ENCODE results near the gene SBDS. TPM values are rescaled to one million over a fixed set of nuclear protein-coding genes. Genes with fewer than 3 reads are reported as not detected.
"Not testable (repeated sequence)": the region's sequence is repeated elsewhere in the genome, so short reads cannot be mapped to it uniquely, and the experiment has no call there.

The SBDS gene
- total RNA-seq, 2 experiments from 2014 or later, result 43.2 to 100 TPM

- H3K36me3 ChIP-seq (ENCODE audit: insufficient read depth, low read length); H3K79me2 ChIP-seq (ENCODE audit: insufficient read depth, low read depth, low read length); H4K20me1 ChIP-seq (ENCODE audit: insufficient read depth, low read length); BruUV-seq (replicated peaks); H3K9me2 ChIP-seq (ENCODE audit: insufficient read depth, low read length); intact Hi-C loops (cut with micrococcal nuclease; ENCODE audit: unreplicated experiment); CTCF ChIA-PET (ENCODE audit: unreplicated experiment); H2AFZ ChIP-seq (ENCODE audit: low read length): not testable (repeated sequence)
- peaks cover 40% of the 10 kb centered on the region for H3K9me3 ChIP-seq (ENCODE audit: low read length)
- peaks cover 16% of the 10 kb centered on the region for H3K4me1 ChIP-seq (ENCODE audit: insufficient read depth, low read length, poor library complexity, severe bottlenecking)
- POLR2A ChIA-PET, result interaction anchor here (0.6 kb wide), 1 partner anchor 347 kb away, joined by 3 read pairs; no protein-coding TSS in a partner anchor
- H3K4me3 ChIP-seq (ENCODE audit: low read depth, low read length, poor library complexity, severe bottlenecking), result peak overlapping the region; percentile 3
- H3K4me2 ChIP-seq (ENCODE audit: low read length), result peak overlapping the region; percentile 45
- peak; percentile 88 for DNase-seq (ENCODE audit: low spot score)
- peak overlapping the region; percentile 97 for H3K27ac ChIP-seq (ENCODE audit: low read depth, low read length, poor library complexity, severe bottlenecking)
Measured at GRCh38 chr7:66980336-66980735, 15.1 kb downstream of the SBDS start.

GRCh38 chr7:66979013-66979412 is 16.4 kb downstream of the SBDS start:
- H2AFZ ChIP-seq (ENCODE audit: low read length); DNase-seq (ENCODE audit: low spot score); H3K4me2 ChIP-seq (ENCODE audit: low read length); H3K4me3 ChIP-seq (ENCODE audit: low read depth, low read length, poor library complexity, severe bottlenecking); CTCF ChIA-PET (ENCODE audit: unreplicated experiment); H4K20me1 ChIP-seq (ENCODE audit: insufficient read depth, low read length); BruUV-seq (replicated peaks); H3K36me3 ChIP-seq (ENCODE audit: insufficient read depth, low read length); POLR2A ChIA-PET; H3K79me2 ChIP-seq (ENCODE audit: insufficient read depth, low read depth, low read length); H3K9me2 ChIP-seq (ENCODE audit: insufficient read depth, low read length); intact Hi-C loops (cut with micrococcal nuclease; ENCODE audit: unreplicated experiment); H3K27ac ChIP-seq (ENCODE audit: low read depth, low read length, poor library complexity, severe bottlenecking): not testable (repeated sequence)
- Histone ChIP-seq H3K9me3 (ENCODE audit: low read length) (peaks cover 40% of the 10 kb centered on the region), H3K4me1 (ENCODE audit: insufficient read depth, low read length, poor library complexity, severe bottlenecking) (peaks cover 16% of the 10 kb centered on the region)

GRCh38 chr7:66978312-66978711 is 17.1 kb downstream of the SBDS start:
- H4K20me1 ChIP-seq (ENCODE audit: insufficient read depth, low read length); BruUV-seq (replicated peaks); DNase-seq (ENCODE audit: low spot score); POLR2A ChIA-PET; H3K27ac ChIP-seq (ENCODE audit: low read depth, low read length, poor library complexity, severe bottlenecking); H2AFZ ChIP-seq (ENCODE audit: low read length); H3K36me3 ChIP-seq (ENCODE audit: insufficient read depth, low read length); H3K79me2 ChIP-seq (ENCODE audit: insufficient read depth, low read depth, low read length); CTCF ChIA-PET (ENCODE audit: unreplicated experiment); intact Hi-C loops (cut with micrococcal nuclease; ENCODE audit: unreplicated experiment); H3K9me2 ChIP-seq (ENCODE audit: insufficient read depth, low read length); H3K4me3 ChIP-seq (ENCODE audit: low read depth, low read length, poor library complexity, severe bottlenecking); H3K4me2 ChIP-seq (ENCODE audit: low read length): not testable (repeated sequence)
- Histone ChIP-seq H3K4me1 (ENCODE audit: insufficient read depth, low read length, poor library complexity, severe bottlenecking) (peaks cover 16% of the 10 kb centered on the region), H3K9me3 (ENCODE audit: low read length) (peaks cover 40% of the 10 kb centered on the region)

GRCh38 chr7:66974986-66975590 is 20.3 kb downstream of the SBDS start:
- BruUV-seq (replicated peaks), result no TSS peak

More at GRCh38 chr7:66974986-66975590, 20.3 kb downstream of the SBDS start:
- no peak overlapping the region for H3K27ac ChIP-seq (ENCODE audit: low read depth, low read length, poor library complexity, severe bottlenecking)
- DNase-seq (ENCODE audit: low spot score), result no peak
- no peaks in the 10 kb centered on the region for H3K79me2 ChIP-seq (ENCODE audit: insufficient read depth, low read depth, low read length)
- H4K20me1 ChIP-seq (ENCODE audit: insufficient read depth, low read length), result no peaks in the 10 kb centered on the region
- peaks cover 15% of the 10 kb centered on the region for H3K4me1 ChIP-seq (ENCODE audit: insufficient read depth, low read length, poor library complexity, severe bottlenecking)
- H3K4me2 ChIP-seq (ENCODE audit: low read length), result no peak overlapping the region
- H2AFZ ChIP-seq (ENCODE audit: low read length), result no peak overlapping the region
- ChIA-PET CTCF (ENCODE audit: unreplicated experiment) (no interaction called here), POLR2A (no interaction called here)
- TF ChIP-seq EZH2phosphoT487 (IDR thresholded peaks at IDR 0.05; ENCODE audit: borderline replicate concordance, low read depth, low read length) (no peak), CTCF (conservative IDR thresholded peaks at IDR 0.05; ENCODE audit: low read length) (no peak)
- H3K9me2 ChIP-seq (ENCODE audit: insufficient read depth, low read length), result no peaks in the 10 kb centered on the region
- peaks cover 17% of the 10 kb centered on the region for H3K9me3 ChIP-seq (ENCODE audit: low read length)
- no peaks in the 10 kb centered on the region; the same call in 1 of the 2 replicates for H3K36me3 ChIP-seq (ENCODE audit: insufficient read depth, low read length)
- intact Hi-C loops (cut with micrococcal nuclease; ENCODE audit: unreplicated experiment), result no loop called here
- H3K4me3 ChIP-seq (ENCODE audit: low read depth, low read length, poor library complexity, severe bottlenecking), result no peak overlapping the region

Measured in OCI-LY7 (cell line).